Measurements from ENCODE around the gene SUPT6H. TPM values are rescaled to one million over a fixed set of nuclear protein-coding genes. Genes with fewer than 3 reads are reported as not detected.

SUPT6H gene
- total and polyA plus RNA-seq, 2 of the 4 experiments (the other 2 are of a cell fraction), result 41.4 to 44.8 TPM

- dilution Hi-C loops (cut with HindIII; ENCODE audit: low sequenced_read_pairs, unreplicated experiment) (no loop called here), intact Hi-C loops (cut with micrococcal nuclease) (no loop called here), in situ Hi-C loops (cut with MboI; ENCODE audit: low sequenced_read_pairs) (loop anchor here (10.0 kb wide), 1 partner anchor 370 kb away; no protein-coding TSS in a partner anchor)
- Histone ChIP-seq H3K9ac (ENCODE audit: low read depth, low read length) (no peak overlapping the region), H3K4ac (ENCODE audit: low read depth, low read length) (no peak overlapping the region), H3K9me1 (ENCODE audit: insufficient read depth, low read length) (no peaks in the 10 kb centered on the region), H3K18ac (ENCODE audit: low read depth, low read length) (no peak overlapping the region), H3K14ac (replicated peaks; ENCODE audit: low read depth, low read length) (no peak overlapping the region), H2AK5ac (ENCODE audit: low read depth, low read length) (no peak overlapping the region), H3K27me3 (ENCODE audit: control insufficient read depth, insufficient read depth, low read length) (no peaks in the 10 kb centered on the region), H3K4me2 (ENCODE audit: low read depth, low read length) (no peak overlapping the region), H4K8ac (ENCODE audit: low read depth in 2 of 2, low read length in 2 of 2) (no peak overlapping the region), H3K4me3 (ENCODE audit: insufficient read depth, low read depth, low read length) (no peak overlapping the region), H2AK9ac (replicated peaks; ENCODE audit: low read depth, low read length, poor library complexity) (no peak overlapping the region), H2BK20ac (ENCODE audit: low read depth, low read length) (no peak overlapping the region), H2BK120ac (ENCODE audit: low read depth, low read length) (no peak overlapping the region), H2BK15ac (ENCODE audit: low read depth, low read length) (no peak overlapping the region), H3K36me3 (ENCODE audit: control insufficient read depth, insufficient read depth, low read length) (no peaks in the 10 kb centered on the region), H3K56ac (ENCODE audit: extremely low read depth, insufficient read depth, low read length) (no peak overlapping the region), H3K79me1 (ENCODE audit: low read depth in 1 of 2, low read length in 2 of 2) (peaks cover 0 to 2% of the 10 kb centered on the region in 2 experiments; a peak in 1 of 4 replicates), H2AFZ (replicated peaks; ENCODE audit: low read length, poor library complexity) (peak overlapping the region; percentile 43), H4K5ac (ENCODE audit: low read depth, low read length) (no peak overlapping the region), H3K4me1 (ENCODE audit: control insufficient read depth, insufficient read depth, low read length) (0 out of 2 replicates have a peak, but pooled peaks cover 2% of the 10 kb centered on the region), H3K9me3 (ENCODE audit: control insufficient read depth, insufficient read depth, low read length) (no peaks in the 10 kb centered on the region), H2BK5ac (ENCODE audit: low read depth, low read length, poor library complexity, severe bottlenecking) (no peak overlapping the region), H4K91ac (ENCODE audit: insufficient read depth, low read depth, low read length) (no peak overlapping the region), H3K23ac (ENCODE audit: low read depth, low read length) (no peak overlapping the region), H3K27ac (ENCODE audit: insufficient read depth, low read length) (no peak overlapping the region), H4K20me1 (ENCODE audit: insufficient read depth, low read length) (no peaks in the 10 kb centered on the region)
- WGBS, 2 experiments (ENCODE audit: extremely low coverage in 2 of 2, insufficient read length in 1 of 2), result no CpG with 5 or more reads among the region's 10 CpGs
- ATAC-seq (ENCODE audit: low read depth), result no peak
- ChIA-PET CTCF (interaction anchor here (1.5 kb wide), 1 partner anchor 8 kb away, joined by 5 read pairs; no protein-coding TSS in a partner anchor), POLR2A (ENCODE audit: unreplicated experiment) (no interaction called here)
- BruUV-seq (replicated peaks), result no TSS peak
- TF ChIP-seq CTCF (conservative IDR thresholded peaks at IDR 0.05; ENCODE audit: low read depth, low read length), result no peak
- TF ChIP-seq CHD1 (IDR thresholded peaks at IDR 0.05; ENCODE audit: low read depth, low read length), result no peak
- TF ChIP-seq MXI1 (IDR thresholded peaks at IDR 0.05; ENCODE audit: borderline replicate concordance, low read depth, low read length), result no peak
- no peak for TF ChIP-seq BHLHE40 (IDR thresholded peaks at IDR 0.05; ENCODE audit: low read depth, low read length)
- TF ChIP-seq CEBPB (IDR thresholded peaks at IDR 0.05; ENCODE audit: low read depth, low read length), result no peak
- no peak for TF ChIP-seq MAFK (IDR thresholded peaks at IDR 0.05; ENCODE audit: low read depth, low read length)
- no peak for TF ChIP-seq RAD21 (IDR thresholded peaks at IDR 0.05; ENCODE audit: low read length)
- no peak for TF ChIP-seq MAZ (IDR thresholded peaks at IDR 0.05; ENCODE audit: borderline replicate concordance, low read depth, low read length)
- no peak for TF ChIP-seq FOS (IDR thresholded peaks at IDR 0.05; ENCODE audit: low read depth, low read length)
- no peak for TF ChIP-seq POLR2A (IDR thresholded peaks at IDR 0.05; ENCODE audit: low read depth, low read length)
- no peak for TF ChIP-seq ELK1 (IDR thresholded peaks at IDR 0.05; ENCODE audit: borderline replicate concordance, low read depth, low read length)
- no peak for TF ChIP-seq USF2 (IDR thresholded peaks at IDR 0.05; ENCODE audit: low read depth, low read length)
- no peak for DNase-seq
Measured at GRCh38 chr17:28734712-28735241, 72.8 kb downstream of the SUPT6H start.

Measured in IMR-90 (cell line).